Common myeloid progenitor, CD34-positive (primary cell): Measurements from ENCODE around the gene CYBA.

Source experiments
- CTCF ChIA-PET: fragments of 350-600 bp; sonication (Branson Sonifier 250); formaldehyde crosslinking; loops from one replicate; lab custom pipeline; 2021; ENCODE audit warnings: antibody characterized with exemption; lab: Charles Lee
- POLR2A ChIA-PET: fragments of 350-600 bp; sonication (Branson Sonifier 250); formaldehyde crosslinking; loops from one replicate; lab custom pipeline; 2021; ENCODE audit warnings: antibody characterized with exemption; lab: Charles Lee
- DNase-seq, 3 donors: peaks; one replicate each; pipeline versions ENCODE4 v3.0.0 to v3.0.0-alpha.2; 2013
- H3K27ac ChIP-seq, 2 experiments: 1 replicate in 1 of 2; 2 replicates in 1 of 2; pipeline ENCODE4 v1.7.0; 2013; ENCODE audit warnings: inconsistent platforms in 2 of 2, low read length in 2 of 2, mild to moderate bottlenecking in 2 of 2, low read depth in 1 of 2, moderate library complexity in 1 of 2; ENCODE audit not compliant: severe bottlenecking in 2 of 2, insufficient read depth in 1 of 2, poor library complexity in 1 of 2
- H3K27me3 ChIP-seq, 5 experiments: replicated peaks in 2 of 5; 1 replicate in 3 of 5; 2 replicates in 2 of 5; pipeline versions ENCODE4 v1.6.1 to v1.7.0; 2013; ENCODE audit warnings: low read length in 4 of 5, mild to moderate bottlenecking in 2 of 5, moderate library complexity in 2 of 5, inconsistent platforms in 1 of 5; ENCODE audit not compliant: insufficient read depth in 5 of 5, control insufficient read depth in 4 of 5
- H3K36me3 ChIP-seq, 4 experiments: 1 replicate in 2 of 4; 2 replicates in 2 of 4; pipeline versions ENCODE4 v1.6.1 to v1.7.0; 2013; ENCODE audit warnings: low read length in 3 of 4, control low read depth in 1 of 4, mild to moderate bottlenecking in 1 of 4; ENCODE audit not compliant: control insufficient read depth in 4 of 4, insufficient read depth in 4 of 4
- H3K4me1 ChIP-seq, 4 experiments: 1 replicate in 3 of 4; 2 replicates in 1 of 4; pipeline versions ENCODE4 v1.6.1 to v1.7.1; 2013; ENCODE audit warnings: low read length in 3 of 4, mild to moderate bottlenecking in 3 of 4, control low read depth in 1 of 4, inconsistent platforms in 1 of 4, moderate library complexity in 1 of 4; ENCODE audit not compliant: control insufficient read depth in 4 of 4, insufficient read depth in 4 of 4; ENCODE audit errors: control extremely low read depth in 1 of 4
- H3K4me3 ChIP-seq, 7 experiments: 1 replicate in 4 of 7; 2 replicates in 3 of 7; pipeline versions ENCODE4 v1.5.1 to v1.7.0; 2013; ENCODE audit warnings: mild to moderate bottlenecking in 7 of 7, low read length in 6 of 7, moderate library complexity in 6 of 7, inconsistent platforms in 2 of 7, low read depth in 2 of 7, control low read depth in 1 of 7; ENCODE audit not compliant: insufficient read depth in 4 of 7, control insufficient read depth in 1 of 7; ENCODE audit errors: extremely low read depth in 1 of 7
- H3K9me3 ChIP-seq, 5 experiments: 1 replicate in 4 of 5; 2 replicates in 1 of 5; pipeline versions ENCODE4 v1.6.1 to v1.7.1; 2013; ENCODE audit warnings: low read length in 4 of 5, mild to moderate bottlenecking in 2 of 5, inconsistent platforms in 1 of 5, low read depth in 1 of 5, moderate library complexity in 1 of 5; ENCODE audit not compliant: control insufficient read depth in 4 of 5, insufficient read depth in 2 of 5; ENCODE audit errors: control extremely low read depth in 1 of 5
- WGBS: methylation state at CpG from one replicate; pipeline ENCODE4 v1.1.5; 2013; ENCODE audit not compliant: insufficient coverage; 5-methylcytosine and 5-hydroxymethylcytosine counted together

CYBA gene

DNA sequence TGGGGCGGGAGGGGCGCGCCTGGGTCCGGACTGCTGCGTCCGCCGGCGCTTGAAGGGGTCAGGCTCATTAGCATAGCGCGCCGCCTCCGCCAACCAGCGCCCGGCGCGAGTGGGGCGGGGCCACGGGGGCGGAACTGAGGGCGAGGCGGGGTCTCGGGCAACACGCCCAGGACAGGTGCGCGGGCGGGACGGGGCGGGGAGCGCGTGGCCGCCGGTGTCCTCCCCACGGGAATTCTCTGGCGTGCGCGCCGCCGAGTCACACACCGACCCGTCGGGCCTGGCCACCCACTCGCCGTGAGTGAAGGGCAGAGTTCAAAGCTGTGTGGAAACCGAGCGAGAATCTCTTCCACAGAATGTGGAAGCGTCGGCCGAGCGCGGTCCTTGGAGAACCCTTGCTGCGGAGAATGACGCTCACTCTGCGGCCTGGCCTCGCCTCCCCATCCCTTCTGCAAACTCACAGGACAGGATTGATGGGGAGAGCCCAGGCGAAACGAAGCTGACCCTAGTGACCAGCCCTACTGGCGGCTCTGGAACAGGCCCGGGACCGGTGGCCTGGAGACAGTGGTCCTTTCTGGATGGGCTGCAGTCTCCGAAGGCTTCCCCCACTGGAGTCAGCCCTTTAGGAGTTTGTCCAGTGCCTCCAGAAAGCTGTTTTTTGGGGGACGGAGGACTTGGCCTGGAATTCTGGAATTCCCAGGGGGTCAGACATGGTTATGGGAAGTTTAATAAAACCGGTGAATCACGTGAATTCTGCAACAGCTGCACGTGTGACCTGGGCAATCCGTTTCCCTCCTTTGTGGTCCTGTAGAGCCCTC lies 35.8 kb upstream of the CYBA start, which contains the start of gene SNAI3:
TSS of gene SNAI3 (minus strand) at position 69 of the 815 bp plus-strand sequence. CDS start 101 bp downstream, outside the sequence.
- POLR2A ChIA-PET = interaction anchor here (0.5 to 2.1 kb wide), 5 partner anchors 14 to 29 kb away, joined by 3 to 11 read pairs (median 4); no protein-coding TSS in a partner anchor
- Histone ChIP-seq H3K4me3 (peak within 1 kb of the TSS; percentile 43 to 87 (median 74)), H3K9me3 (no peaks in the 10 kb centered on the region), H3K27ac (no peak within 1 kb of the TSS), H3K36me3 (no peaks in the 10 kb centered on the region), H3K4me1 (peaks cover 2 to 64% (median 41%) of the 10 kb centered on the region in 4 experiments), H3K27me3 (no peaks in the 10 kb centered on the region)
- CTCF ChIA-PET = interaction anchor here (3.2 to 3.3 kb wide), 2 partner anchors 14 to 18 kb away, joined by 11 to 24 read pairs; no protein-coding TSS in a partner anchor
- peak; percentile 54 to 61 (median 58) for DNase-seq
- WGBS = 16% methylated on average over 46 of the region's 65 CpGs

DNA sequence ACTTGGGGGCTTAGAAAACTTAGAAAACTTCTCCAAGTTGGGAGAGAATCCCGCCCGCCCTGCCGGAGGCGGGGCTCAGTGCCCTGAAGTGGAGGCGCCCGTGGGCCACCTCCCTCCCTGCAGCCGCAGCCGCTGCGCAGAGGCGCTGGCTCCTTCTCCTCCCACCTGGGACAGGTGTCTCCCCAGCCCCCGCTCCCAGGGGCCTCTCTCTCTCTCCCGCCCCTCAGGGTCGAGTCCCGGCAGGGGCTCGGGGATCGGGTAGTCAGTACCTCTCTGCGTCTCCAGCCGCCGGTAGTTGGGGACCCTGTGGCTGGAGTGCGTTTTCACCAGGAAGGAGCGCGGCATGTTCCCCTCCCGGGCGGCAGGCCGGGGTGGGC lies 35.2 kb upstream of the CYBA start:
- H3K27ac ChIP-seq = no peak overlapping the region
- CTCF ChIA-PET = no interaction called here

DNA sequence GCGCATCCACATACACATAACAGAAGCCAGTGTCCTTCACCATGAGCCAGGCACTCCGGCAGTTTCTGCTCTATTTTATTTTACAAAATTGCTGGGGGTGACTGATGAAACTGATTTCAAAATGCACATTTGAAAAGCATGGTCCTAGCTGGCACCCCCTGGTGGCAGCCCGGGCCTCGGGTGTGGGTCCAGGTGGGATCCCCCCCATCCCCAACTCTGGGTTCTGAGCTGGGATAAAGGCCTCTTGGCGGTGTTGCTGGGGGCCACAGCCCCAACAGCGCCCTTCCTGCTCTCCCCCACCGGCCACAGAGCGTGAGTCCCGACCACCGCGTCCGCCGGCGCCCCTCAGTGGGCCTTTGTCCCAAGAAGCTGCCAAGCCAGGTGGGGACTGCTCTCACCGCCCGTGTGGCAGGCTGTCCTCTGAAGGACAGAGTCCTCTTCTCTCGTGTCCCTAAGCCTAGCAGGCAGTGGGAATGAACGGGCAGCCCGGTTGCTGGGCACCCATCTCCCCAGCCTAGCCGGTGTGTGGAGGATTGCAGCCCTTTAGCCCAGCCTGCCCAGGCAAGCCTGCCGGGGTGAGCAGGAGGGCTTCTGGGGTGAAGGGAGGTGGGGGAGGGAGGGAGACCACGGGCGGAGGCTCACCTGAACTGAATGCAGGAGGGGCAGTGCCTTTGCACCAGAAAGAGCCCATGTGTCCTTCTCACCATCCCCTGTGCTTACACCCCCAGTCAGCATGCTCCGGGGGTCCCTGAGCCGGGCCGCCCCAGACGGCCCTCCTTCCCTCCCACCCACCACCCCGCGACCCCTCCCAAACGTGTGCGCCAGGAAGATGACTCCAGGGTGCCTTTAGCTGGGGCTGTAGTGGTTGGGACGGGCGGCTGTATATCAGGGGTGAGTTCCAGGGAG lies 34.6 kb upstream of the CYBA start:
- H3K9me3 ChIP-seq = no peaks in the 10 kb centered on the region
- H3K4me3 ChIP-seq = peak overlapping the region; percentile 43 to 87 (median 74)
- CTCF ChIA-PET = interaction anchor here (0.7 to 1.6 kb wide), 11 partner anchors 9 to 68 kb away, joined by 3 to 14 read pairs (median 3); no protein-coding TSS in a partner anchor
- POLR2A ChIA-PET = interaction anchor here (0.6 to 2.1 kb wide), 5 partner anchors 15 to 57 kb away, joined by 3 to 11 read pairs (median 3); no protein-coding TSS in a partner anchor
- peaks cover 0 to 6% (median under 1%) of the 10 kb centered on the region in 4 experiments for H3K36me3 ChIP-seq
- H3K4me1 ChIP-seq = peaks cover 2 to 62% (median 47%) of the 10 kb centered on the region in 4 experiments
- peak; percentile 55 to 79 (median 72) for DNase-seq
- no peak overlapping the region for H3K27ac ChIP-seq
- no peaks in the 10 kb centered on the region for H3K27me3 ChIP-seq
- WGBS = 10% methylated on average over 18 of the region's 33 CpGs

More for the DNA sequence above, 35.2 kb upstream of the CYBA start:
- POLR2A ChIA-PET = interaction anchor here (1.0 to 2.1 kb wide), 3 partner anchors 15 to 19 kb away, joined by 3 to 11 read pairs (median 5); no protein-coding TSS in a partner anchor
- DNase-seq = peak in 1 of 3 donors; percentile 31
- H3K9me3 ChIP-seq = no peaks in the 10 kb centered on the region
- H3K4me3 ChIP-seq = peak overlapping the region; percentile 43 to 87 (median 74)
- peaks cover 0 to under 1% (median under 1%) of the 10 kb centered on the region in 4 experiments for H3K36me3 ChIP-seq
- H3K4me1 ChIP-seq = peaks cover 2 to 64% (median 43%) of the 10 kb centered on the region in 4 experiments
- 0% methylated on average over 20 of the region's 25 CpGs for WGBS
- H3K27me3 ChIP-seq = no peaks in the 10 kb centered on the region

DNA sequence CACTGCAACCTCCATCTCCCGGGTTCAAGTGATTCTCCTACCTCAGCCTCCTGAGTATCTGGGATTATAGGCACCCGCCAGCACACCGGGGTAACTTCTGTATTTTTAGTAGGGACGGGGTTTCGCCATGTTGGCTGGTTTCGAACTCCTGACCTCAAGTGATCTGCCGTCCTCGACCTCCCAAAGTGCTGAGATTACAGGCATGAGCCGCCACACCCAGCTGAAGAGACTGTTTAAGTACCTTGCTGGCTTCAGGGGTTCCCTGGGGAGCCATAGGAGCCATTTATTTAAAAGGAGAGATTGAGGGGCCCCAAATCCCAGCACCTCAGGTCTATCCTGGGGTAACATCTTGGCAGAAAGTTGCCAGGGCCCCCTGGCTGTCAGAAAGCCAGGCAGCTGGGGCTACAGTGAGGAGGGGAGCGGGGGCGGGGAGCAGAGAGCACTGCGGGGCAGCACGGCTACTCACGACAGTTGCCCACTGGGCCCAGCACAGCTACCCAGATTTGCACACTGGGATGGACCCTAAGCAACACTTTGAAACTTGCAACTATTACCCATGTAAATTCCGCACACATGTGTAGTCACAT lies 33.8 kb upstream of the CYBA start:
- Histone ChIP-seq H3K9me3 (no peaks in the 10 kb centered on the region), H3K27me3 (no peaks in the 10 kb centered on the region), H3K4me1 (peaks cover 2 to 58% (median 47%) of the 10 kb centered on the region in 4 experiments), H3K36me3 (peaks cover 0 to 6% (median under 1%) of the 10 kb centered on the region in 4 experiments), H3K4me3 (peak overlapping the region in 4 of 7 experiments; percentile 73 to 84 (median 78)), H3K27ac (no peak overlapping the region)
- WGBS = 96% methylated on average over 14 of the region's 15 CpGs
- DNase-seq = no peak
- CTCF ChIA-PET = interaction anchor here (0.7 to 1.6 kb wide), 10 partner anchors 9 to 55 kb away, joined by 3 to 14 read pairs (median 3); no protein-coding TSS in a partner anchor
- POLR2A ChIA-PET = interaction anchor here (0.6 to 2.1 kb wide), 4 partner anchors 16 to 56 kb away, joined by 3 to 11 read pairs (median 6); no protein-coding TSS in a partner anchor

DNA sequence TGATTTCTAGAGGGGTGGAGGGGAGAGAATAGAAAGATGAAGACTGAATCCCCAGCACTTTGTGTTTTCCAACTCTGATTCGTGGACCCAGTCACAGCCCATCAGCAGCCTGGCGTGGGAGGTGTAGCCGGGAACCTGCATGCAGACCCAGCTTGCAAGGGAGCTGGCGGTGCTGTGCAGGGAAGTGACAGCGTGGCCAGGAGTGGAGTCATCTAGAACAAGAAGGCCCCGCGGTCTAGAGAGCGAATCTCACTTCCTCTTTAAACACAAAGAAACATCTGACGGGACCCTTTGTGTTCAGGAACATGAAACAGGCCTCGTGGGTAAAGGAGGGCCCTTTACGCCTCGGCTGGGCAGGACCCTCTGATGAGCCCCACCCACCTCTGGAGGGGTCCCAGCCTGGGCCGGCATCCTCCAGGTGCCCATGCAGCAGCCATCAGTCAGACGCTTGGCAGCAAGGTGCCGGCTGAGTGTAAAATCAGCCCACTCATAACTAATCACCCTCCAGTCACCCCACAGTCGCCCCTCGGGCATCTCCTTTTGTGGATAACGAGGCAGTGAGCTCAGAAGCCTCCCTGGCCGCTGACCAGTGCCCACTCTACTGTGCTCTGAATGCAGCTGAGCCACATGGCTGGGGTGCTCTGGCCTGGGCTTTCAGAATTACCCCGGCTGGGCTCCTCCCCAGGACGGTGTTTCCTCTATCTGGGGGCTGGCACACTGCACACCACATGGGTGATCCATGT lies 31.0 kb upstream of the CYBA start:
- H3K9me3 ChIP-seq = no peaks in the 10 kb centered on the region
- H3K4me3 ChIP-seq = peak overlapping the region in 3 of 7 experiments; percentile 23 to 36 (median 33)
- peak overlapping the region in 1 of 2 experiments; percentile 30 for H3K27ac ChIP-seq
- WGBS = 30% methylated on average over 15 of the region's 21 CpGs
- CTCF ChIA-PET = interaction anchor here (0.6 to 3.7 kb wide), 5 partner anchors 10 to 91 kb away, joined by 3 to 18 read pairs (median 13); partner anchors contain the start of gene MVD
- H3K4me1 ChIP-seq = peaks cover 2 to 46% (median 36%) of the 10 kb centered on the region in 4 experiments
- peak; percentile 78 to 95 (median 92) for DNase-seq
- H3K36me3 ChIP-seq = peaks cover 0 to 28% (median 8%) of the 10 kb centered on the region in 4 experiments
- H3K27me3 ChIP-seq = no peaks in the 10 kb centered on the region
- POLR2A ChIA-PET = no interaction called here
